CD8-positive, alpha-beta memory T cell (primary cell): ENCODE results near the gene CEBPE. TPM values are rescaled to one million over a fixed set of nuclear protein-coding genes. Genes with fewer than 3 reads are reported as not detected.

ENCODE experiments used
- CTCF ChIA-PET: fragments of 350-600 bp; sonication (Branson Sonifier 250); formaldehyde crosslinking; loops from one replicate; lab custom pipeline; 2021; ENCODE audit warnings: antibody characterized with exemption; lab: Charles Lee
- POLR2A ChIA-PET: fragments of 350-600 bp; sonication (Branson Sonifier 250); formaldehyde crosslinking; loops from one replicate; lab custom pipeline; 2021; ENCODE audit warnings: antibody characterized with exemption; lab: Charles Lee
- DNase-seq, 5 donors: peaks; one replicate each; pipeline versions ENCODE4 v3.0.0 to v3.0.0-alpha.2; 2020 to 2022; ENCODE audit warnings: mixed read lengths in 1 of 5
- H3K27ac ChIP-seq: one replicate; pipeline ENCODE4 v1.7.0; 2013; ENCODE audit warnings: low read depth, mild to moderate bottlenecking, low read length, moderate library complexity
- H3K27me3 ChIP-seq: 2 replicates; pipeline ENCODE4 v1.7.0; 2013; ENCODE audit warnings: low read length, mild to moderate bottlenecking; ENCODE audit not compliant: insufficient read depth, poor library complexity, severe bottlenecking
- H3K36me3 ChIP-seq: 2 replicates; pipeline ENCODE4 v1.7.0; 2013; ENCODE audit warnings: mild to moderate bottlenecking, low read length, moderate library complexity; ENCODE audit not compliant: insufficient read depth
- H3K4me1 ChIP-seq: 2 replicates; pipeline ENCODE4 v1.7.0; 2013; ENCODE audit warnings: mild to moderate bottlenecking, low read length, moderate library complexity; ENCODE audit not compliant: insufficient read depth
- H3K4me3 ChIP-seq: 2 replicates; pipeline ENCODE4 v1.7.0; 2013; ENCODE audit warnings: mild to moderate bottlenecking, low read length
- H3K9me3 ChIP-seq: 2 replicates; pipeline ENCODE4 v1.7.0; 2013; ENCODE audit warnings: mild to moderate bottlenecking, low read length
- H3K27ac Mint-ChIP-seq, 8 donors: one replicate each; pipeline ENCODE4 v1.8.0; 2020 to 2021; ENCODE audit warnings: mixed read lengths in 8 of 8, mild to moderate bottlenecking in 6 of 8, inconsistent platforms in 3 of 8, moderate library complexity in 3 of 8
- H3K27me3 Mint-ChIP-seq, 2 donors: one replicate each; pipeline ENCODE4 v1.8.0; 2020 to 2021; ENCODE audit warnings: mixed read lengths in 2 of 2, mild to moderate bottlenecking in 1 of 2, moderate library complexity in 1 of 2
- H3K36me3 Mint-ChIP-seq, 3 donors: one replicate each; pipeline ENCODE4 v1.8.0; 2020 to 2021; ENCODE audit warnings: mixed read lengths in 3 of 3, inconsistent platforms in 1 of 3, mild to moderate bottlenecking in 1 of 3
- H3K4me1 Mint-ChIP-seq, 3 donors: one replicate each; pipeline ENCODE4 v1.8.0; 2020 to 2021; ENCODE audit warnings: mixed read lengths in 3 of 3, inconsistent platforms in 1 of 3, mild to moderate bottlenecking in 1 of 3
- H3K4me3 Mint-ChIP-seq, 7 donors: one replicate each; pipeline ENCODE4 v1.8.0; 2020 to 2021; ENCODE audit warnings: mixed read lengths in 7 of 7, mild to moderate bottlenecking in 6 of 7, moderate library complexity in 4 of 7, inconsistent platforms in 2 of 7
- H3K9me3 Mint-ChIP-seq, 5 donors: one replicate each; pipeline ENCODE4 v1.8.0; 2020 to 2022; ENCODE audit warnings: mixed read lengths in 5 of 5, mild to moderate bottlenecking in 3 of 5, moderate library complexity in 2 of 5, inconsistent platforms in 1 of 5
- polyA plus RNA-seq: library from polyadenylated mRNA; unstranded; fragments of 300-500 nt; fragmentation: Illumina TruSeq; gene quantifications from one replicate; pipeline ENCODE4 v1.2.3, GENCODE V29; 2021
- total RNA-seq, 2 experiments: library from RNA; stranded (reverse); gene quantifications; one replicate each; pipeline ENCODE4 v1.2.3, GENCODE V29; 2021

The CEBPE gene
- total and polyA plus RNA-seq, 3 experiments from 2014 or later = 0.16 to 0.22 TPM; not detected in 1

DNA sequence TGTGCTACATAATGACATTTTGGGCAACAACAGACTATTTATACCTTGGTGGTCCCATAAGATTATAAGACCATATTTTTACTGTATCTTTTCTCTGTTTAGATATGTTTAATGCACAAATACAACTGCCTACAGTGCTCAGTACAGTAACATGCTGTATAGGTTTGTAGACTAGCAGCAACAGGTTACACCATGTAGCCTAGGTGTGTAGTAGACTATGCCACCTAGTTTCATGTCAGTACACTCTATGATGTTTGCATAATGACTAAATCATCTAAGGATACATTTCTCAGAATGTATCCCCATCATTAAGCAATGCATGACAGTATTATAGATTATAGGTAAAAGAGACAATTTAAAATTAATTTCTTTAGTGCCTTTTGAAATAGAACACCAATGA, 30.7 kb upstream of the CEBPE start:
- no peak for DNase-seq
- H3K4me1 Mint-ChIP-seq = peaks cover 0 to under 1% (median 0%) of the 10 kb centered on the region in 3 donors
- peaks cover 18 to 52% of the 10 kb centered on the region in 2 donors for H3K27me3 Mint-ChIP-seq
- H3K4me1 ChIP-seq = peaks cover 16% of the 10 kb centered on the region
- no peaks in the 10 kb centered on the region for H3K36me3 ChIP-seq
- no peak overlapping the region for H3K4me3 Mint-ChIP-seq
- H3K4me3 ChIP-seq = no peak overlapping the region
- peaks cover 0 to 1% (median 0%) of the 10 kb centered on the region in 3 donors for H3K36me3 Mint-ChIP-seq
- H3K27ac Mint-ChIP-seq = no peak overlapping the region
- no peaks in the 10 kb centered on the region for H3K27me3 ChIP-seq
- H3K9me3 ChIP-seq = no peaks in the 10 kb centered on the region
- ChIA-PET POLR2A (no interaction called here), CTCF (no interaction called here)
- no peak overlapping the region for H3K27ac ChIP-seq
- H3K9me3 Mint-ChIP-seq = no peaks in the 10 kb centered on the region

- Histone ChIP-seq H3K27me3 (no peaks in the 10 kb centered on the region), H3K36me3 (no peaks in the 10 kb centered on the region), H3K4me3 (no peak overlapping the region), H3K27ac (no peak overlapping the region), H3K4me1 (peaks cover 6% of the 10 kb centered on the region), H3K9me3 (no peaks in the 10 kb centered on the region)
- H3K4me1 Mint-ChIP-seq = no peaks in the 10 kb centered on the region
- ChIA-PET CTCF (no interaction called here), POLR2A (no interaction called here)
- no peaks in the 10 kb centered on the region for H3K9me3 Mint-ChIP-seq
- H3K4me3 Mint-ChIP-seq = no peak overlapping the region
- H3K27ac Mint-ChIP-seq = no peak overlapping the region
- peaks cover 18 to 49% of the 10 kb centered on the region in 2 donors for H3K27me3 Mint-ChIP-seq
- peaks cover 0 to 1% (median 0%) of the 10 kb centered on the region in 3 donors for H3K36me3 Mint-ChIP-seq
- no peak for DNase-seq
Measured at GRCh38 chr14:23148591-23149249, 29.7 kb upstream of the CEBPE start.

GRCh38 chr14:23147676-23148075, 28.6 kb upstream of the CEBPE start:
- Histone ChIP-seq H3K27me3 (no peaks in the 10 kb centered on the region), H3K4me1 (no peaks in the 10 kb centered on the region), H3K36me3 (no peaks in the 10 kb centered on the region), H3K9me3 (no peaks in the 10 kb centered on the region), H3K4me3 (no peak overlapping the region), H3K27ac (no peak overlapping the region)
- no peaks in the 10 kb centered on the region for H3K4me1 Mint-ChIP-seq
- peaks cover 8 to 39% of the 10 kb centered on the region in 2 donors for H3K27me3 Mint-ChIP-seq
- H3K27ac Mint-ChIP-seq = no peak overlapping the region
- DNase-seq = no peak
- CTCF ChIA-PET = no interaction called here
- no peak overlapping the region for H3K4me3 Mint-ChIP-seq
- no peaks in the 10 kb centered on the region for H3K9me3 Mint-ChIP-seq
- POLR2A ChIA-PET = no interaction called here
- H3K36me3 Mint-ChIP-seq = peaks cover 0 to 1% (median 0%) of the 10 kb centered on the region in 3 donors

- no peak overlapping the region for H3K4me3 ChIP-seq
- Mint-ChIP-seq H3K4me1 (no peaks in the 10 kb centered on the region), H3K27me3 (peaks cover 6 to 37% of the 10 kb centered on the region in 2 donors), H3K27ac (no peak overlapping the region), H3K9me3 (no peaks in the 10 kb centered on the region), H3K4me3 (no peak overlapping the region), H3K36me3 (peaks cover 0 to 1% (median 0%) of the 10 kb centered on the region in 3 donors)
- ChIA-PET POLR2A (no interaction called here), CTCF (no interaction called here)
- H3K4me1 ChIP-seq = no peaks in the 10 kb centered on the region
- H3K27me3 ChIP-seq = no peaks in the 10 kb centered on the region
- H3K9me3 ChIP-seq = no peaks in the 10 kb centered on the region
- H3K27ac ChIP-seq = no peak overlapping the region
- no peaks in the 10 kb centered on the region for H3K36me3 ChIP-seq
- DNase-seq = no peak
Measured at GRCh38 chr14:23146980-23147379, 27.9 kb upstream of the CEBPE start.

DNA sequence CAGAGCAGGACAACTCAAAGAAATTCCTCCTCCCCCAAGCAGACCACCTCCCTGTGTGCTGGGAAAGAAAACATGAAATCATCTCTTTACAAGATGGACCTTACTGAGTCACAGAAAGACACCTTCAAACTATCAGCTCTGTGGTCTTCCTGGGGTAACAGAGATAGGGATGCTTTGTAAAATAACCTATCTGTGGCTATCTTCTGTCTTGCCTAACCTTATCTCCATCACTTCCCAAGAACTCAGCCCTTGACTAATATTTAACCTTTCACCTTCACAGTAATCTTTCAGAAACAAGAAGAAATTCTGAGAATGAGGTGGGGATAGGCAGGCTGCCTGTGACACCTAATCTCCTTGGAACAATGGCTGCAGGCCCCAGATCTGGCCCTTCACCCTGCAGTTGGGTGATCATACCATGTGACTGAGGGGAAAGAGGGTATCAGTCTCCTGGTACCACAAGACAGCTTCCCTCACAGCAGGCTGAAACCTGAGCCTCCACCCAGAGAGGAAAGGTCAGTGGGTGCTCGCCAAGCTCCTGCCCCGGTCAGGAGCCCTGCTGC, 27.4 kb upstream of the CEBPE start:
- peak overlapping the region; percentile 32 for H3K27ac ChIP-seq
- H3K4me1 ChIP-seq = no peaks in the 10 kb centered on the region
- Mint-ChIP-seq H3K27me3 (peaks cover 6 to 37% of the 10 kb centered on the region in 2 donors), H3K27ac (no peak overlapping the region), H3K4me3 (no peak overlapping the region), H3K4me1 (no peaks in the 10 kb centered on the region), H3K9me3 (no peaks in the 10 kb centered on the region), H3K36me3 (peaks cover 0 to 1% (median 0%) of the 10 kb centered on the region in 3 donors)
- H3K9me3 ChIP-seq = no peaks in the 10 kb centered on the region
- H3K36me3 ChIP-seq = no peaks in the 10 kb centered on the region
- POLR2A ChIA-PET = no interaction called here
- CTCF ChIA-PET = no interaction called here
- DNase-seq = no peak
- no peak overlapping the region for H3K4me3 ChIP-seq
- no peaks in the 10 kb centered on the region for H3K27me3 ChIP-seq

DNA sequence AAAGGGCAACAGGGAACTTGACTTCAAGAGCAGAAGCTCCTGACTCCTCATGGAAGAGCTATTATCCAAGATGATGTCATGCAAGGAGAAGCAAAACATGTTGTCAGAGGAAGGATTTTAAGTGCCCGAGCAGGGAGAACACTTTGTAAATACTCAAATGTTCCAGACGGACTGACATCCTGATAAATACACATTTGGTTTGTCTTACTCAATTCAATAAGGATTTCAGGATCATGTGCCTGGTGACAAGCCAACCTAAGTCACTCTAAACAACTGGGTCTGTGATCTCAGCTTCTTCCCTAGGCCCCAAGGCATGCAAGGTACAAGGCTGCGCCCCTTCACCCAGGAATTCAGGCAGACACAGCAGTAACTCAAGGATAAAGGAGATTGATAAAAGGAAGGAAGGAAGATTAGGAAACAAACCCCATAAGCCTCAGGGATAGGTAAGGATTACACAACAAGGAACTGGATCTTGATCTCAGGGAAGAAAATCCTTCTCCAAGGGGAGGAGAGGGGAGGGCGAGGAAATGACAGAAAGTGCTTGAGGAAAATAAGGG, 26.8 kb upstream of the CEBPE start:
- no peaks in the 10 kb centered on the region for H3K27me3 ChIP-seq
- peaks cover 4 to 31% of the 10 kb centered on the region in 2 donors for H3K27me3 Mint-ChIP-seq
- ChIA-PET CTCF (no interaction called here), POLR2A (no interaction called here)
- DNase-seq = no peak
- H3K4me1 Mint-ChIP-seq = no peaks in the 10 kb centered on the region
- H3K4me3 Mint-ChIP-seq = no peak overlapping the region
- peak overlapping the region; percentile 32 for H3K27ac ChIP-seq
- H3K9me3 ChIP-seq = no peaks in the 10 kb centered on the region
- H3K4me3 ChIP-seq = no peak overlapping the region
- H3K9me3 Mint-ChIP-seq = no peaks in the 10 kb centered on the region
- H3K36me3 Mint-ChIP-seq = peaks cover 0 to 1% (median 0%) of the 10 kb centered on the region in 3 donors
- no peaks in the 10 kb centered on the region for H3K4me1 ChIP-seq
- H3K27ac Mint-ChIP-seq = no peak overlapping the region
- H3K36me3 ChIP-seq = no peaks in the 10 kb centered on the region

DNA sequence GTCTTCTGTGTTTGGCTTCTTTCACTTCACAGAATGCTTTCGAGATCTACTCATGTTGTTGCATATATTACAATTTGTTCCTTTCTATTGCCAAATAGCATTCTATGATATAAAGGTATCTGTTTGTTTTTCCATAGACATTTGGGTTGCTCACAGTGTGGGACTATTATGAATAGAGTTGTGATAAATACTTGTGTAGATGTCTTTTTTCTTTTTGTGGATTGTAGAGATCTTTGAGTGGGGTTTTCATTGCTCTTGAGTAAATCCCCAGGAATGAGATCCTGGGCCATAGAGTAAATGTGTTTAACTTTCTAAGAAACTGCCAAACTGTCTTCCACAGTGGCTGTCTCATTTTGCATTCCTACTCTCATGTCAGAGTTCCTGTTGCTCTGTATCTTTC, 24.9 kb upstream of the CEBPE start:
- no peak overlapping the region for H3K27ac ChIP-seq
- Mint-ChIP-seq H3K27ac (no peak overlapping the region), H3K27me3 (peaks cover 4 to 22% of the 10 kb centered on the region in 2 donors), H3K9me3 (no peaks in the 10 kb centered on the region), H3K36me3 (peaks cover 0 to 1% (median 0%) of the 10 kb centered on the region in 3 donors), H3K4me1 (no peaks in the 10 kb centered on the region), H3K4me3 (no peak overlapping the region)
- H3K4me1 ChIP-seq = no peaks in the 10 kb centered on the region
- H3K36me3 ChIP-seq = no peaks in the 10 kb centered on the region
- ChIA-PET CTCF (interaction anchor here (0.7 kb wide), 1 partner anchor 24 kb away, joined by 3 read pairs; no protein-coding TSS in a partner anchor), POLR2A (interaction anchor here (0.6 kb wide), 1 partner anchor 99 kb away, joined by 4 read pairs; no protein-coding TSS in a partner anchor)
- no peaks in the 10 kb centered on the region for H3K27me3 ChIP-seq
- H3K9me3 ChIP-seq = no peaks in the 10 kb centered on the region
- no peak for DNase-seq
- no peak overlapping the region for H3K4me3 ChIP-seq

- no peaks in the 10 kb centered on the region for H3K4me1 ChIP-seq
- Mint-ChIP-seq H3K36me3 (peaks cover 0 to 1% (median 0%) of the 10 kb centered on the region in 3 donors), H3K4me1 (no peaks in the 10 kb centered on the region), H3K27me3 (peaks cover 1 to 21% of the 10 kb centered on the region in 2 donors), H3K4me3 (no peak overlapping the region), H3K9me3 (no peaks in the 10 kb centered on the region), H3K27ac (no peak overlapping the region)
- no peak overlapping the region for H3K4me3 ChIP-seq
- H3K27ac ChIP-seq = no peak overlapping the region
- CTCF ChIA-PET = no interaction called here
- POLR2A ChIA-PET = no interaction called here
- H3K27me3 ChIP-seq = no peaks in the 10 kb centered on the region
- H3K36me3 ChIP-seq = no peaks in the 10 kb centered on the region
- no peaks in the 10 kb centered on the region for H3K9me3 ChIP-seq
- no peak for DNase-seq
Measured at GRCh38 chr14:23142826-23143225, 23.8 kb upstream of the CEBPE start.
